Measurements from ENCODE around the gene TOMM34. TPM values are rescaled to one million over a fixed set of nuclear protein-coding genes. Genes with fewer than 3 reads are reported as not detected.

Gene TOMM34
- total and polyA plus RNA-seq, 2 of the 13 experiments (the other 11 are each of a cell fraction or from before 2014, with no cell fraction given): 36.2 to 52.0 TPM

DNA sequence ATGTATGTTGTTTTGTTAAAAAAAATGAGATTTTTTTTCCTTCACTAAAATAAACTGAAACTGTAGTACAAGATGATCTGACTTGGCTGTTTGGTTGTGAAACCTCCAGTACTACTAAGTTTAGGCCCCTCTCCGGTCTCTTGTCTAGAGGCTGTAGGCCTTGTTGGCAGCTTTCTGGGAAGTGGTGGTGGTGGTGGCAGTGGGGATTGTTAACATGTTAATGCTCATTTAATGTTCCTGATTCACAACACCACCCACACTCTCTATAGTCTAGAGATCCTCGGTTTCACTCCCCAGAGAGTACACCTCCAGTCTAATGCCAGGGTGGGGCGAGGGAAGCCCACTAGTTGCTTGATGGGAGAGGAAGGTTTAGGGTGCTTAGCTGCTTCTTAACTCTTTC lies 30.2 kb upstream of the TOMM34 start (continued):
- TF ChIP-seq, protein P1, sequence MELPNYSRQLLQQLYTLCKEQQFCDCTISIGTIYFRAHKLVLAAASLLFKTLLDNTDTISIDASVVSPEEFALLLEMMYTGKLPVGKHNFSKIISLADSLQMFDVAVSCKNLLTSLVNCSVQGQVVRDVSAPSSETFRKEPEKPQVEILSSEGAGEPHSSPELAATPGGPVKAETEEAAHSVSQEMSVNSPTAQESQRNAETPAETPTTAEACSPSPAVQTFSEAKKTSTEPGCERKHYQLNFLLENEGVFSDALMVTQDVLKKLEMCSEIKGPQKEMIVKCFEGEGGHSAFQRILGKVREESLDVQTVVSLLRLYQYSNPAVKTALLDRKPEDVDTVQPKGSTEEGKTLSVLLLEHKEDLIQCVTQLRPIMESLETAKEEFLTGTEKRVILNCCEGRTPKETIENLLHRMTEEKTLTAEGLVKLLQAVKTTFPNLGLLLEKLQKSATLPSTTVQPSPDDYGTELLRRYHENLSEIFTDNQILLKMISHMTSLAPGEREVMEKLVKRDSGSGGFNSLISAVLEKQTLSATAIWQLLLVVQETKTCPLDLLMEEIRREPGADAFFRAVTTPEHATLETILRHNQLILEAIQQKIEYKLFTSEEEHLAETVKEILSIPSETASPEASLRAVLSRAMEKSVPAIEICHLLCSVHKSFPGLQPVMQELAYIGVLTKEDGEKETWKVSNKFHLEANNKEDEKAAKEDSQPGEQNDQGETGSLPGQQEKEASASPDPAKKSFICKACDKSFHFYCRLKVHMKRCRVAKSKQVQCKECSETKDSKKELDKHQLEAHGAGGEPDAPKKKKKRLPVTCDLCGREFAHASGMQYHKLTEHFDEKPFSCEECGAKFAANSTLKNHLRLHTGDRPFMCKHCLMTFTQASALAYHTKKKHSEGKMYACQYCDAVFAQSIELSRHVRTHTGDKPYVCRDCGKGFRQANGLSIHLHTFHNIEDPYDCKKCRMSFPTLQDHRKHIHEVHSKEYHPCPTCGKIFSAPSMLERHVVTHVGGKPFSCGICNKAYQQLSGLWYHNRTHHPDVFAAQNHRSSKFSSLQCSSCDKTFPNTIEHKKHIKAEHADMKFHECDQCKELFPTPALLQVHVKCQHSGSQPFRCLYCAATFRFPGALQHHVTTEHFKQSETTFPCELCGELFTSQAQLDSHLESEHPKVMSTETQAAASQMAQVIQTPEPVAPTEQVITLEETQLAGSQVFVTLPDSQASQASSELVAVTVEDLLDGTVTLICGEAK (IDR thresholded peaks at IDR 0.05): no peak
- TF ChIP-seq, protein P1 (CRISPR knock-in tag; IDR thresholded peaks at IDR 0.05): no peak
- TF ChIP-seq ZNF703 (CRISPR knock-in tag; IDR thresholded peaks at IDR 0.05; ENCODE audit: borderline replicate concordance) (no peak), ZNF12 (CRISPR knock-in tag; IDR thresholded peaks at IDR 0.05) (no peak), ATAD3A (CRISPR knock-in tag; IDR thresholded peaks at IDR 0.05) (no peak), ARNT2 (CRISPR knock-in tag; IDR thresholded peaks at IDR 0.05; ENCODE audit: low read depth) (no peak), ZNF75D (CRISPR knock-in tag; IDR thresholded peaks at IDR 0.05; ENCODE audit: borderline replicate concordance) (no peak), HDAC6 (IDR thresholded peaks at IDR 0.05; ENCODE audit: low read depth, low read length) (no peak), DNMT1 (CRISPR knock-in tag; IDR thresholded peaks at IDR 0.05) (no peak), ARNT (IDR thresholded peaks at IDR 0.05) (no peak), MBNL3 (CRISPR knock-in tag; conservative IDR thresholded peaks at IDR 0.05) (no peak), POLR2A (IDR thresholded peaks at IDR 0.05; ENCODE audit: insufficient read depth in 1 of 2, low read depth in 2 of 2, low read length in 2 of 2) (no peak), ZNF616 (CRISPR knock-in tag; IDR thresholded peaks at IDR 0.05; ENCODE audit: low read depth) (no peak)
- TF ChIP-seq, protein P2, sequence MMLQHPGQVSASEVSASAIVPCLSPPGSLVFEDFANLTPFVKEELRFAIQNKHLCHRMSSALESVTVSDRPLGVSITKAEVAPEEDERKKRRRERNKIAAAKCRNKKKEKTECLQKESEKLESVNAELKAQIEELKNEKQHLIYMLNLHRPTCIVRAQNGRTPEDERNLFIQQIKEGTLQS (CRISPR knock-in tag; IDR thresholded peaks at IDR 0.05): no peak
- TF ChIP-seq, protein P3, sequence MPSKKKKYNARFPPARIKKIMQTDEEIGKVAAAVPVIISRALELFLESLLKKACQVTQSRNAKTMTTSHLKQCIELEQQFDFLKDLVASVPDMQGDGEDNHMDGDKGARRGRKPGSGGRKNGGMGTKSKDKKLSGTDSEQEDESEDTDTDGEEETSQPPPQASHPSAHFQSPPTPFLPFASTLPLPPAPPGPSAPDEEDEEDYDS (CRISPR knock-in tag; IDR thresholded peaks at IDR 0.05): no peak
- TF ChIP-seq, protein P4, sequence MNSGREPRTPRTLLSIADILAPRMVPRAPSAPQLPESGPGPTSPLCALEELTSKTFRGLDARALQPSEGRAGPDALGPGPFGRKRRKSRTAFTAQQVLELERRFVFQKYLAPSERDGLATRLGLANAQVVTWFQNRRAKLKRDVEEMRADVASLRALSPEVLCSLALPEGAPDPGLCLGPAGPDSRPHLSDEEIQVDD (CRISPR knock-in tag; IDR thresholded peaks at IDR 0.05; ENCODE audit: borderline replicate concordance): no peak
